NT2/D1 (cell line): ENCODE measurements around the gene DGKE.

Experiments
- SUZ12 ChIP-seq: IDR thresholded peaks from 2 replicates; pipeline ENCODE4 v1.6.1; 2011; ENCODE audit not compliant: insufficient read length, insufficient read depth; ENCODE audit errors: extremely low read depth
- YY1 ChIP-seq: IDR thresholded peaks from 2 replicates; pipeline ENCODE4 v1.6.1; 2011; ENCODE audit not compliant: insufficient read length, insufficient read depth
- ZNF274 ChIP-seq: IDR thresholded peaks from 2 replicates; pipeline ENCODE4 v1.6.1; 2011; ENCODE audit warnings: mild to moderate bottlenecking, low read depth, low read length

- TF ChIP-seq ZNF274 (no peak), YY1 (no peak), SUZ12 (no peak)
Measured at GRCh38 chr17:56830726-56831368, 3.1 kb upstream of the DGKE start.
